Glomerular visceral epithelial cell (primary cell): ENCODE results near the gene SATB1.
A peak's percentile ranks its signal among the peaks of the same experiment; 100 is the strongest.
"Not testable (repeated sequence)": the region's sequence is repeated elsewhere in the genome, so short reads cannot be mapped to it uniquely, and the experiment has no call there.

ENCODE experiments used
- DNase-seq: peaks from one replicate; pipeline ENCODE4 v3.0.0-alpha.2; 2016; ENCODE audit errors: extremely low spot score

Gene SATB1

DNA sequence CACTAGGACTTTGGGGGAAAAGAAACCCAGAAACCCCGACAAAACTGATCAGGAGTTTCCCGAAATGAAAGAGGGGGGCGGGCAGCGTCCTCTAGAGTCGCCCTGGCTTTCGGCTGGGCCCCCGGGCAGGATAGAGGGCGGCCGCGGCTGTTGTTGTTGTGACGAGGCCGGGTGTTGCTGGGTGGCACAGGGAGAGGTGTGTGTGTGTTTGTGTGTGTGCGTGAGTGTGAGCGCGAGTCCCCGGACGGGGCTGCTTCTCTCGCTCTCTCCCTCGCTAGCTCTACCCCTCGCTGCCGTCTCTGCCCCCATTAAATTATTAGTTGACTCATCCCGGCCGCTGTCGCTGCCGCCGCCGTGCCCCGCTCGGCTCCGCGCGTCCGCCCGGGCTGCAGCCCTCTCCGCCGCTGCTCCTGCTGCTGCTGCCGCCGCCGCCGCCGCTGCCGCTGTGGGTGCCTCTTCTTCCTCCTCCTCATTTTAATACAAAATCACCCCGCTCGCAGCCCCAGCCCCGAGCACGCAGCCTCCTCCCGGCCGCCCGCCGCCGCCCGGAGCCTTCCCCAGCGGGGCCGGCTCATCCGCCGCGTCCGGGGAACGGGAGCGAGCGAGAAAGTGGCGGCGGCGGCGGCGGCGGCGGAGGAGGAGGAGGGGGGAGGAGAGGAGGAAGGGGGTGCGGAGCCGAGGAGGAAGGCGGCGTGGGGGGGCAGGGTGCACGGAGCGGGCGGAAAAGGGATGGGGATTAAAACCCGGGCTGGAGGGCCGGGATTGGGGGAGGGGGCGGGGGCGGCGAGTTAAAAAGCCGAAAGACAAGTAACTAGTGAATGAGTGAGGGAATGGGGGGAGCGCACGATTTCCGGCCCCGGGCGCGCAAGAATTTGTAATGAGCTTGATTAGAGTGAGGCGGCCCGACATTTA lies at the start of gene SATB1:
TSS of gene SATB1 (minus strand) at position 611 of the 912 bp plus-strand sequence. CDS start 4,372 bp downstream, outside the sequence.
- peak; percentile 29 for DNase-seq

DNA sequence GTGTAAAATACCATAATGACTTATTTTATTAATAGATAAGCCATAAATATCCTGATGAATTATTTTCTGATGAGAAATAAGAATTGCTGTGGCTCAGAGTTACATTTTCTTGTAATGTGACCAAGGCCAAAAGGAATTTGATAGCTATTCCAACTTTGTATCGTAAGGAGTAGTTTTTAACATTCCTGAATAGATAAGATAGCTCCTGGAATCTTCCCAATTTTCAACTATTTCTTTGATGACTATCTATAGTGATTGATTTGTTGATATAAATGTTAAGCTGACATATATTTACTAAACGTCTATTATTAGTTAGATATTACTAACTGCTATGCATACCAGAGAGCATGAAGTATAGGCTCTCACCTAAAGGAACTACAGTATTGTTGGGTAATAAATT lies 49.1 kb upstream of the SATB1 start:
- no peak for DNase-seq

DNA sequence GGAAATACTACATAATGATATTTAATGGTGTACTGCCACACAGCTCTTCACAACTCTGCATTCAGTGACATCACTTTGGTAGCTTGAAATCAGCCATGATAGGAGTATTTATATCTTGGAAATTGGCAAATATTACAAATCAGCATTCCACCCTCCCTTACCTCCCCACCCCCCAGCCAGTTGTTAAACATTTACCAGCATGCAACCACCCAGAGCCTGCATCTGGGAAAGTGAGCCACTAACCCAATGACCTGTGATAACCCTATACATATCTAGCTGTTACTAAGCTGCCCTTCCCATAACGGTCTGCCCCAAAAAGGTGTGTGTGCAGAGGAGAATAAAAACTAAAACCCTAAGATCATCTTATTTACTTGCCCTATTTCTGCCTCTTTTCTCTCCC lies 44.6 kb upstream of the SATB1 start:
- no peak for DNase-seq

DNA sequence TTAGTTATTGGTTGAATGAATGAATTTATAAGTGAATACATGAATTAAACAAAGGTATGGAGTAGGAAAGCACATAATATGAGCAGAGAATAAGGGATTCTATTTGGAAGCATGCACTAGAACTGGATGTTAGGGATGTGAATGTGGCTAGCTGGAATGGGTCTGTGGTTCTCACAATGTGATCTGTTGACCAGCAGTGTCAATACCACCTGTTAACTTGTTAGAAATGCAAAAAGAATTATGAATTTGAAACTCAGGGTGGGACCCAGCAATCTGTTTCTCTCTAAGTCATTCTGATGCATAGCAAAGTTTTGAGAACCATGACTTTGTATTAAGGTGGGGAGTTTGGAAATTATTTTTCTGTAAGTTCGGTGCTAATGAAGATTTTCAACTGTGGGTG lies 41.0 kb upstream of the SATB1 start:
- DNase-seq: no peak

DNA sequence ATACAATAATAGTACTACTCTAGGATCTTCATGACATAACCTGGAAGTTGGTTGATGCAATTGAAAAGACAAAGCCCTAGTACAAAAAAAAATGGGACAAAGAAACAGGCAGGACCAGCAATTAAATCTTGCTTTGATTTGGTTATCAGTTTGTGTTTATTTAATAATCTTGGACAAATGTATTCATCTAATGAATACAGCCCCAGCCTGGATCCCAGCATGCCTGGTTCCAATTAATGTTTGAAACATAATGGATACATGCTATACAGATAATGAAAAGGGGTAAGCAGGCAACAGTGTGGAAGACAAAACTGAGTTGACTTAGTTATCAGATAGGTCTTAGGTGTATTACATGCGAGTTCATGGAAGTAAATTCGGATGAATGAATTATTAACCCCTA lies 29.6 kb upstream of the SATB1 start:
- no peak for DNase-seq

DNA sequence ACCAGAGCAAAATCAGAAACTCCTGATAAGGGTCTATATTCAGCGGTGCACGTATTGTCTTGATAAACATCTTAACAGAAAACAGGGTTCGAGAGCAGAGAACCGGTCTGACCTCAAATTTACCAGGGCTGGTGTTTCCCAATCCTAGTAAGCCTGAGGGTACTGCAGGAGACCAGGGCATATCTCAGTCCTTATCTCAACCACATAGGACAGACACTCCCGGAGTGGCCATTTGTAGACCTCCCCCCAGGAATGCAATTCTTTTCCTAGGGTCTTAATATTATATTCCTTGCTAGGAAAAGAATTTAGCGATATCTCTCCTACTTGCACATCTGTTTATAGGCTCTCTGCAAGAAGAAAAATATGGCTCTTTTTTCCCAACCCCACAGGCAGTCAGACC lies 24.5 kb upstream of the SATB1 start:
- not testable (repeated sequence) for DNase-seq

DNA sequence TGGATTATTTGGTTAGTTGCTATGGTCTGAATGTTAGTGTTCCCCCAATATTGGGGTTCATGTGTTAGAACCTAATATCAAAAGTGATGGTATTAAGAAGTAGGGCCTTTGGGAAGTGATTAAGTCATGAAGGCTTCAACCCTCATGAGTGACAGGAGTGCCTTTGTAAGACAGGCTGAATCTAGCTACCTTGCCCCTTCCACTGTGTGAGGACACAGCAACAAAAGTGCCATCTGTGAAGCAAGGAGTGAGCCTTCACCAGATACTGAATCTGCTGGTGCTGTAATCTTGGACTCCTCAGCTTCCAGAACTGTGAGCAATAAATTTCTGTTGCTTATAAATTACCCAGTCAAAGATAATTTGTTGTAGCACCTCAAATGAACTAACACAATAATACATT lies 22.6 kb upstream of the SATB1 start:
- DNase-seq: no peak

DNA sequence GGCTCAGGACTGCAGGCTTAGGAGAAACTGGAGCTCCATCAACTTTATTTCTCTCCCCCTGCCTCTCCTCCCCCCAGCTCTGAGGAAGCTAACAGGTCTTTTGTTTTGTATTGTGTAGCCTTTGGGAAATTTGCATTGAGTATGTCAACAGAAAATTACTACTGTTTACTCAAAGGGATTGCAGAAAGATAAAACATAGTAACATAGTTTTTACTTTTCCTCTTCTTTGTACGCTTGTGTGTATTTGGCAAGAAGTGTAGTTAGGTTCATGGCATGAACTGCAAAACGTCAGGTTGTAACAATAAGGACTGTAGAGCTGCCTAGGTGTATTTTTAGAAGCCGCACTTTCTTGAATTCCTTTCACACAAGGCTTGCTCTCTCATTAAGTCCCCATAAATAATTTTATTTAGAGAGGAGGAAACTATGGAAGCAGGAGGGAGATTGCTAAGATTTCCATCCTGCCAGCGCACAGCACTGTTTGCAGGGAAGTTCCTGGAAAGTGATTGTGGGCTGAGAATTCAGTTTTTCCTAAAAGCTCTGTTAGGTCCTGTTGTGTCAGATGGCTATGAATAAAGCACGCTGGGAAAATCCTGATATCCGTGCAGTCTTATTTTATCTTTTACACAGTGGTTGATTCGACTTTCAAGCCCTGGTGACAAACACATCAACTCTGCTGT lies 21.1 kb upstream of the SATB1 start:
- no peak for DNase-seq

DNA sequence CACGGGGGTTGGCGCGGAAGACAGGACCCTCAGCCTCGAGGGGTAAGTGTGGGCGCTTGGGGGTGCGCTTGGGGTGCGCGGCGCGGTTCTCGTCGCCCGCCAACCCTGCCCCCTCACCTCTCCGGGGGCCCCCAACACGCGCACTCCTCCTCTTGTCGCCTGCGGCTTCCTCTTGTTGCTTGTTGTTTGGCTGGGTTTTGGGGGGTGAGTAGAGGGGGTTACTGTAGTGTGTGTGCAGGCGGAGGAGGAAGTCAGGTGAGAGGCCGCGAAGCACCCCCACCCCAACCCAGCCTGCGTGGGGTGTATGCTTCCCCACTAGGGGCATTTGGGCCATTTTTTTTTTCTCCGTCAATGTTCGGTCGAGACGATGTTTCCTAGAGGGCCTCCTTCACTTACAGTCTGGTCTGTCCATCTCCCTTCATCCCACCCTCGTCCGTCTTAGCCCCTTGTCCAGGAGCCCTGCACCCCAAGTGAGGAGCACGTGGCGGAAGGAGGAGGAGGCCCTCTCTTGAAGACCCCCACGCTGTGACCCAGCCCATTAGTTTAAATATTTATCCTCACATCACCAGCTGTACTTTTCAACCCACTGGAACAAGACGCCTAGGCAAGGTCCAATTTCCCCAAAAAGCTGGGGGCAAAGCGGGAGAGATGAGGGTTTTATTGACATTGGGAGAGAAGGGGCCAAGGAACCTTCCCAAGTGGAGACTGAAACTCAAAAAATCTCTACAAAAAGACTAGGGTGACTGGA lies 20.4 kb upstream of the SATB1 start:
- no peak for DNase-seq

DNA sequence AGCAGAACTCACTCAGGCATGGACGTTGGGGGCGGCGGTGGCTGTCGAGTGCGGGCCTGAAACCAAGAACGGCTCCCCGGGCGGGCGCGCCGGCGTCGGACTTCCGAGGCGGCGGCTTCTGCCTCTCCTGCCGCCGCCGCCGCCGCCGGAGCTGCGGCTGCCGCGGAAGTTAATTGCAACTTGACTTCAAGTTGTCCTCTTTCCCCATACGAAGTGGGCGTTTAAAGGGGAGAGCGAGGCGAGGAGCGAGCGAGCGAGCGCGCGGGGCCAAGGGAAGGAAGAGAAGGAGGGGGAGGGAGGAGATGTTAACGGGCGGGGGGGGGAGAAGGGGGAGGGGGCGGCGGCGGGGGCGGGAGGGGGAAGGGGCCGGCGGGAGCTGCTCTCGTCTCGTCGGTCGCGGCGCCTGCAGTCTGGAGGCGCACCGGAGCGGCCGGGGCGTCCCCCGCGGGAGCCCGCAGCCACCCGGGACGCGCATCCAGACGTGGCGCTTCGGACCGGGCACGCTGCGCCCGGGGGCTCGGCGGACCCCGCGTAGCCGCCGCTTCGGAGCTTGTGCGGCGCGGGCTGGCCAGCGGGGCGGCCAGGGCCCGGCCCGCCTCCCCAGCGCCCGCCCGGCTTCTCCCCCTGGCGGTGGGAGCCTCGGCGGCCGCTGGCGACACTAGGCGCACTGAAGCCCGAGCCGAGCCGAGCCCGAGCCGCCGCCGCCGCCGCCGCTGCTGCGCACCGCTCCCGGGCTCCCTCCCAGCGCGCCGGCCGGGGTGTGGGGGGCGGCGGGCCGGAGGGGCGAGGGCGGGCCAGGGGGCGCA lies 19.7 kb upstream of the SATB1 start:
- peak; percentile 38 for DNase-seq

DNA sequence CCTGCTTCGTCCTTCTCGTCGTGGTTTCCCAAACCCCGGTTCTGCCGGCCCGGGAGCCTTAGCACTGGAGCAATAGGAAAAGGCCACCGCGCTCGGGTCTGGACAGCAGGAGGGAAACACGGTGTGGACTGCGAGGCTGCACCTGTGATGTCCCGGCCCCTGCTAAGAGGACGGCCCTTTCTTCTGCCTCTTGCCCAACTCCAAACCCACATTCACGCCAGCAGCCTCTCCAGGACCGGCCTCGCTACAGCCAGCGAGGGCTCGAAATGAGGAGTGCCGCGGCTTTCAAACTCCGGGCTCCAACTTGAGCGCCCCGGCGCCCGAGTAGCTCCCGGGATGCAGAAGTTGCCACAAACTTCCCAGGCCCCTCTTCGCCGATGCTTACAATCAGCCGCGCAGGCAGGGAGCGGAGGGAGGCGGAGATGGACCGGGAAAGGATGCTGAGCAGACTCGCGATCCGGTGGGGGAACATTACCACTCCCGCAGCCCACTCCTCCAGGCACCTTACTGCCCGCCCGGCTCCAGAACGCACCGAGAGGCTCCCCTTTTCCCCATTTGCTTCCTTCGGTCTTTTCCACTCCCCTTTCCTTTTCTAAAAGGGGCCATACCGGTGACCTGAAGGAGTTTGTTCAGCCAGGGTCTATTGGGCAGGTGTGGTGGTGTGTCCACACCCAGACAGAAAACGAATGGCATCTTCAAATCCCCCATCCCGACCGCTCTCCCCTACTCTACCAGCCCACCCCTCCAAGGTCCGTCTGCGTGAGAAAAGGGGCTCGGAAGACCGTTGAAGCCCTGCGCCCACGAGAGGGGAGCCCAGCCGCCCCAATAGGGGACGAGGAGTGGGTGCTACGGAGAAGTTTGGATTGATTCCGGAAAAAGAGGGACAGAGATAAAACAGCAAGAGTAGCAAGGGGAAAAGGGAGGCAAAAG lies 18.8 kb upstream of the SATB1 start:
- no peak for DNase-seq

DNA sequence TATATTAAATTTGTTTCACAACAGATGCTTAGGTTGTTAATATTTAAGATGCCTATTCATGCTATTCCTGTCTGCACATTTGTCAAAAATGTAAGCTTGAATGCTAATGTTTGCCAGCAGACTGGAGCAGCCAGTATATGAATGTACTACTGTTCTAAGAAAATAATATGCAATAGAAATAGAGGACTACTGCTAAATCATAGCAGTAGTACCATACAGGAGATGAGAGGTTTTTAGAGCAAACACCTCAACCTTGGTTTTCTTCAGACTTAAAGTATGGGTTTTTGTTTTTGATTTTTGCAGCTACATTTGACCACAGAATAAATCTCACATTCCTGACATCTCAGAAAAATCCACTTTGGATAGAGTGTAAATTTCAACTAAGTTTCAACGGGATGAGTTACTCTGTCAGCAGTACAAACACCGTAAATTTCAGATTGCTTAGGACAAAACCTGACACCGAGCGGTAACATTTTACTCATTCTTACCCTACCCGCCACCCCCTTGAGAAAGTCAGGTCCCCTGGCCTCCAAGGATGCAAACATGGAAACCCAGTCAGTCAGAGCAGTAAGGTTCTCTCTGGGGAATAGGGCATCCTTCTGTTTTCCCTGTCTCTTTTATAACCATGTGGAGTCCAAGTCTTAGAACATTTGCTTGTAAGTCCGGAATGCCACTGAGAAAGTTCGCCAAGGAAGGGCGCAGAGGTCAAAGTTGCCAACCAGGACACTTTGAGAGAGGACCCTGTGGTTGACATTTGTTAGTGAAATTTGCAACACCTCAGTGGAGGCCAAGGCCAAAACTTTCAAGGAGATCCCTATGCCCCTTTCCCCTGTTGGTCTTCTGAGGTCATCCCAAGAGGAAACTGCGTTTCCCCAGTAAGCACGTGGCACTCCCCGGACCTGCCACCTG lies 17.9 kb upstream of the SATB1 start:
- no peak for DNase-seq

DNA sequence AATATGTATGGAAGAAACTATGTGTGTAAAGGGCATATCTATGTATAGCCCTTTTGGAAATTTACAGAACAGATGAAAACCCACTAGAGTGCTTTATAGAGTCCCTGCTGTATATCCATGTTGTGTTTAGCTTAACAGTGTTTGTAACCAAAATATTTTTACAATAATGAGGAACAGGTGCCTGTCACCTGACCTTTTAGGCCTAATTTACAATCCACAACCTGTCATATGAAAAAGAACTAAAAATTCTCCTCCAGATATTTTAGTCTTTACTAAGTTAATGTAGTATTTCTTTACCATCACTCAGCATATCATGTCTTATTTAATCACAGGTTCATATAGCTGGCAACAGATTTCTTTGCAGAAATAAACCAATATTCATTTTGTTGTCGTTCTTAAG lies 16.4 kb upstream of the SATB1 start:
- DNase-seq: no peak

DNA sequence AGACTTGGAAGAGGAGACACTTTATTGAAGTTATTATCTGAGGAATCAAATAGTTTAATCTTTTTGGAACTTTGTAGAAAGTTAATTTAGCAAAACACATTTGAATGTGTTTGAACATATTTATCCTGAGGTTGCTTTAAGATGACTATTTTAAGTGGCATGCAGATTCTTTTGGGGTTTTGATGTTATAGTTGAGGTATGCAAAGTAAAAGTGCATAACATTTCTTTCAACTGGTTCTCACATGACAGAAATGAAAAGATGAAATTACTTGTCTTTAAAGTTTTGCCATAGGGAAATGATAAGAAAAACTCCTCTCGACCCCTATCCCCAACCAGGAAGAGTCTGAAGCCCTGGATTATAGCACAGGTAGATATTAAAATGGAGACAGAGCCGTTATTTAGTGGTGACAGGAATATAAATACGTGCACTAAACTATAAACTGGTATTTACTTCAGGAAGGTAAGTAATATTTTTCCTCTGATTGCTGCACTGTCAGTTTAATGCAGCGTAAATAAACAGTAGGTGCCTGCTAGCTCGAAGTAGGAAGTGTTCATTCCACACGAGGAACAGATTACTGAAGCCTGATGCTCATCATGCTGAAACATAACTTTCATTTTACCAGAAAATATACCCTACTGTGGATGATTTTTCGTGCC lies 15.1 kb upstream of the SATB1 start:
- DNase-seq: no peak

DNA sequence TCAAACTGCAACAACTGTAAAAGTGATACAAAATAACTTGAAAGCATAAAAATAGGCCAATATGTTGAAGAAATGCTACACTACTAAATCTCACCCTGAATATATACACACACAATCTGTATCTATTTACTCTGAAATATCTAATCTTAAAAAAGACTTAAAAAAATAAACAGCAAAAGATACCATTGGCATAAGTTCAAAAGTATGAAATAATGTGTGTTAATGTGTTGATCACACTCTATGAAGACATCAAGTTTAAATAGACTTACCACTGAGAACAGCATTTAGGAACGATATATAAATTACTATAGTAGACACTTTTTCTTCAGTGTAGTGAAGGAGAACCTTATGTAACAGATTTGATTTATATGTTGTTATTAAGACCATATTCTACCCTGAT lies 14.1 kb upstream of the SATB1 start:
- no peak for DNase-seq

DNA sequence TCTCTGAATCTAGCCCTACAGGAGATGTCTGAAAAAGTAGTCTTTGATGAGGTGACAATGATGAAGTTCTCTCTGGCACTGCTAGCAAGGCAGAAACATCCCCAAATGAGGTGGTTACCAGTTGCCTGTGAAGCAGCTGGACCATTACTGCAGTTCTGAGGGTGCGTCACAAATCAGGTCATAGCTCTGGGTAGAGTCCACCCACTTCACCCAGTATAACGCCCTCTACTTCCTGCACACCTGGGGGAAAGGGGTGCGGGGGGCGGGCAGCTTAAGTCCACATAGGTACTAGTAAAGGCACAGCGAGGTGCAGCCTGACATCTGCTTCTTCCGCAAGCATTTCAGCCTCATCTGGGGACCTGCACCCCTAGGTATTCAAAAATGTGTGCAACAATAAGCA lies 13.4 kb upstream of the SATB1 start:
- DNase-seq: no peak

DNA sequence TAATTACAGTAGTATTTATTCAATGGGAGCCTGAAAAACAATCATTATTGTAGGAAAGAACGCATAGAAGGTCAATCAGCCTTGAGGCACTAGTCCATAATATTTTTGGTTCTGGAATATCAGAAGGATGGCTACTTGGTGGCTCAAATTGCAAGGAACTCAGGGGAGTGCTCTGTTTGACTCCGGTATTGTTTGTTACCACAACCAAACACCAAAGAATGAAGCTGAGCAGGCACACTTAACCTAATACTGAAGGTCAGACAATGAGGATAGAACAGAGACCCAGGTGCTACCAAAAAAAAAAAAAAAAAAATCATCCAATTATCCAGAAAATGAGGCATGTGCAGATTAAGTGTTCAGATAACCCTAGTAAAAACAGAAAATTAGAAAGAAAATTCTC lies 11.1 kb upstream of the SATB1 start:
- DNase-seq: no peak

DNA sequence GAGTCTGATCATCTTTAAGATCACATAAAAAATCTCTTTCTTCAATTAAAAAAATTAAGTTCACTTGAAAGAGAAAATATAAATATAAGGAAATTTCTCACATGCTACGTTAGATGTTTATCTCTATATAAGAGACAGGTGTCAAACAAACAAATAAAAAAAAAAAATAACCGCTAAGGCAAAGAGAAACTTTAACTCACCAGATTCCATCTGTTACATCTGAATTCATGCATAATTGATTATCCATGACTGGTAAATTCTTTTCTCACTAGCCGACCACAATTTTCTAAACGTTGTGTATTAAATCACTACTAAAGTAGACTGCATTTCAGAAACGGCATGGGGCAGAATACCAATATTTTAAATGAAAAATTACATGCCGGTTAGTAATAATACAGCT lies 9.6 kb upstream of the SATB1 start:
- DNase-seq: no peak

DNA sequence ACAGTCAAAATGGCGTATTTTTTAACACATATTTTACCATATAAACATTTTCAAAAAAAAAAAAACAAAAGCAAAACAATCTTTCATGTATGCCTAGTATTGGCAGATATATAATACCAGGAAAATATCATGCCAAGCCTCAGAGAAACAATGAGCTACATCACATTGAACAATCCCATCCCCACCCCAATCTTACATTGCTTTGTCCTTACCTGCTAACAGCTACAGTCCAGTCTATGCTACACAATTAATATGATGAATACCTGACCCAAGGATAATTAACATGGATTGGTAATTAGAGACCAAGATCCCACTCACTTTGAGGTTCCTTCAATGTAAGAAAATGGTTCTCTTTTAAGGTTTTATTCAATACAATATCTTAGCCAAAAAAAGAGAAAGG lies 7.6 kb upstream of the SATB1 start:
- no peak for DNase-seq
